Choroid plexus epithelial cell (primary cell): ENCODE measurements around the gene ABCF3.

Experiments used
- DNase-seq: peaks from one replicate; pipeline ENCODE4 v3.0.0-alpha.2; 2010; ENCODE audit warnings: low read depth
- H3K4me3 ChIP-seq: 2 replicates; pipeline ENCODE4 v1.5.1; 2011; ENCODE audit warnings: low read depth, mild to moderate bottlenecking, control low read depth, low read length, moderate library complexity
- TF ChIP-seq, protein P1 (sequence below): conservative IDR thresholded peaks from 2 replicates; pipeline ENCODE4 v1.5.1; 2011; ENCODE audit warnings: low read depth, mild to moderate bottlenecking, control low read depth, inconsistent platforms, low read length, moderate library complexity

ABCF3 gene

DNA sequence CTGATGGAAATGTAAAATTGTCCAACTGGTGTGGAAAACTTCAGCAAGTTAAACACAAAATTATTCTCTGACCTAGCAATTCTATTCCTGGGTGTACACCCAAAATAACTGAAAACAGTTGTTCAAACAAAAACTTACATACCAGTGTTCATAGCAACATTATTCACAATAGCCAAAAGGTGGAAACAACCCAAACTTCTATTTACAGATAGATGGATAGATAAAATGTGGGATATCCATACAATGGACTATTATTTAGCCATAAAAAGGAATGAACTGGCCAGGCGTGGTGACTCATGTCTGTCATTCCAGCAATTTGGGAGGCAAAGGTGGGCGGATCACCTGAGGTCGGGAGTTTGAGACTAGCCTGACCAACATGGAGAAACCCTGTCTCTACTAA, 36.5 kb downstream of the ABCF3 start:
- no peak for DNase-seq
- TF ChIP-seq, protein P1, sequence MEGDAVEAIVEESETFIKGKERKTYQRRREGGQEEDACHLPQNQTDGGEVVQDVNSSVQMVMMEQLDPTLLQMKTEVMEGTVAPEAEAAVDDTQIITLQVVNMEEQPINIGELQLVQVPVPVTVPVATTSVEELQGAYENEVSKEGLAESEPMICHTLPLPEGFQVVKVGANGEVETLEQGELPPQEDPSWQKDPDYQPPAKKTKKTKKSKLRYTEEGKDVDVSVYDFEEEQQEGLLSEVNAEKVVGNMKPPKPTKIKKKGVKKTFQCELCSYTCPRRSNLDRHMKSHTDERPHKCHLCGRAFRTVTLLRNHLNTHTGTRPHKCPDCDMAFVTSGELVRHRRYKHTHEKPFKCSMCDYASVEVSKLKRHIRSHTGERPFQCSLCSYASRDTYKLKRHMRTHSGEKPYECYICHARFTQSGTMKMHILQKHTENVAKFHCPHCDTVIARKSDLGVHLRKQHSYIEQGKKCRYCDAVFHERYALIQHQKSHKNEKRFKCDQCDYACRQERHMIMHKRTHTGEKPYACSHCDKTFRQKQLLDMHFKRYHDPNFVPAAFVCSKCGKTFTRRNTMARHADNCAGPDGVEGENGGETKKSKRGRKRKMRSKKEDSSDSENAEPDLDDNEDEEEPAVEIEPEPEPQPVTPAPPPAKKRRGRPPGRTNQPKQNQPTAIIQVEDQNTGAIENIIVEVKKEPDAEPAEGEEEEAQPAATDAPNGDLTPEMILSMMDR = no peak
- H3K4me3 ChIP-seq = no peak overlapping the region

- no peak overlapping the region for H3K4me3 ChIP-seq
- TF ChIP-seq, protein P1 = no peak
- DNase-seq = no peak
These were observed 37.9 kb downstream of the ABCF3 start for GRCh38 chr3:184223946-184224345.

- DNase-seq = peak; percentile 32
- TF ChIP-seq, protein P1 = peak; percentile 91
- H3K4me3 ChIP-seq = no peak overlapping the region
These were observed 41.5 kb downstream of the ABCF3 start for GRCh38 chr3:184227481-184227935.

DNA sequence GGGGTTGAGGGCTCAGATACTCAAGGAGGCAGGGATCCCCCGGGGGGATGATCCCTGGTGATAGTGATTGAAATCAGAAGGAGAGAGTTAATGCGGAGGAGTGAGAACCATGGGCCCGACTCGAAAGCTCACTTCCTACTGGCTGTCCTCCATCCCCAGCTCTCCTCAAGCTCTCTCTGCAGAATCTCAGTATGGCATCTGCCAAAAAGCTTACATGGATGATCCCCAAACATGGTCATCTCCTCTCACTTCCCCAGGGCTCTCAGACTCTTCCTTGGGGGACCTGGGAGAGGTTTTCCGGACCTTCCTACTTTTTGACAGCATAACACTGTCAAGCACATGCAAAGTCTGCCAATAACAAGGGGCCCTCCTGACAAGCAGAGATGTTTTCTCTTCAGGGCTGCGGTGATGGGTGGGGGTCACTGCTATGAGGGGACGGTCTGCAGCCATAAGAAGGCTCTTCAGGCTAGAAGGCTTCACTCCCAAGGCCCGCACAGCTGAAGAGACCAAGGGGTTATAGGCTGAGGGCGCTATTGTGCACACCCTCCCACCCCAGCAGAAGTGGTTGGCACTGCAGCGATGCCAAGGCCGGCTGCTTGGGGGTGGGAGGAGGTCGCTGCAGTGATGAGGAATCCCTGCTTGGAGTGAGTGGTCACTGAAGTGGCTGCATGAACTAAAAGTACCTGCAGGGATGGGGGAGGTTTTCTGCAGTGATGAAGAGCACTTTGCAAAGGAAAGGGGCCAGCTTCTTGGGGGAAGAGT, 42.6 kb downstream of the ABCF3 start:
- TF ChIP-seq, protein P1 = no peak
- no peak overlapping the region for H3K4me3 ChIP-seq
- DNase-seq = no peak

GRCh38 chr3:184229394-184230080, 43.5 kb downstream of the ABCF3 start, which contains the start of gene VWA5B2:
TSS of gene VWA5B2 (plus strand) at chr3:184229585. CDS start at chr3:184230529, 944 bp downstream.
- peak; percentile 14 for DNase-seq
- H3K4me3 ChIP-seq = peak within 1 kb of the TSS; percentile 28
- TF ChIP-seq, protein P1 = no peak

- TF ChIP-seq, protein P1 = no peak
- H3K4me3 ChIP-seq = no peak overlapping the region
- DNase-seq = no peak
These were observed 44.1 kb downstream of the ABCF3 start for GRCh38 chr3:184230081-184230602.
